Gastroesophageal sphincter (tissue), 3 donors: ENCODE results near the gene TMEM163.

Source experiments
- EP300 ChIP-seq: sonication (generic); formaldehyde crosslinking; IDR thresholded peaks from one replicate; pipeline ENCODE4 v1.6.1; 2017; ENCODE audit warnings: antibody characterized with exemption, mild to moderate bottlenecking
- POLR2A ChIP-seq, 2 donors: fragments of 450-650 bp; IDR thresholded peaks; one replicate each; pipeline ENCODE4 v1.6.1; 2017; ENCODE audit warnings: antibody characterized with exemption in 2 of 2, mild to moderate bottlenecking in 2 of 2, moderate library complexity in 1 of 2
- POLR2AphosphoS5 ChIP-seq: sonication (generic); formaldehyde crosslinking; IDR thresholded peaks from one replicate; pipeline ENCODE4 v1.6.1; 2017; ENCODE audit warnings: antibody characterized with exemption
- TF ChIP-seq, protein P1 (sequence below), 4 experiments: fragments of 200-600 bp in 2 of 4; fragments of 450-650 bp in 2 of 4; sonication (generic) in 1 of 4; IDR thresholded peaks; one replicate each; pipeline ENCODE4 v1.5.1; 2017 to 2019; ENCODE audit warnings: antibody characterized with exemption in 4 of 4, mild to moderate bottlenecking in 2 of 4, moderate library complexity in 2 of 4

- TF ChIP-seq, protein P1, sequence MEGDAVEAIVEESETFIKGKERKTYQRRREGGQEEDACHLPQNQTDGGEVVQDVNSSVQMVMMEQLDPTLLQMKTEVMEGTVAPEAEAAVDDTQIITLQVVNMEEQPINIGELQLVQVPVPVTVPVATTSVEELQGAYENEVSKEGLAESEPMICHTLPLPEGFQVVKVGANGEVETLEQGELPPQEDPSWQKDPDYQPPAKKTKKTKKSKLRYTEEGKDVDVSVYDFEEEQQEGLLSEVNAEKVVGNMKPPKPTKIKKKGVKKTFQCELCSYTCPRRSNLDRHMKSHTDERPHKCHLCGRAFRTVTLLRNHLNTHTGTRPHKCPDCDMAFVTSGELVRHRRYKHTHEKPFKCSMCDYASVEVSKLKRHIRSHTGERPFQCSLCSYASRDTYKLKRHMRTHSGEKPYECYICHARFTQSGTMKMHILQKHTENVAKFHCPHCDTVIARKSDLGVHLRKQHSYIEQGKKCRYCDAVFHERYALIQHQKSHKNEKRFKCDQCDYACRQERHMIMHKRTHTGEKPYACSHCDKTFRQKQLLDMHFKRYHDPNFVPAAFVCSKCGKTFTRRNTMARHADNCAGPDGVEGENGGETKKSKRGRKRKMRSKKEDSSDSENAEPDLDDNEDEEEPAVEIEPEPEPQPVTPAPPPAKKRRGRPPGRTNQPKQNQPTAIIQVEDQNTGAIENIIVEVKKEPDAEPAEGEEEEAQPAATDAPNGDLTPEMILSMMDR (IDR thresholded peaks at IDR 0.05), result no peak
- TF ChIP-seq POLR2A (IDR thresholded peaks at IDR 0.05) (no peak), EP300 (no peak), POLR2AphosphoS5 (no peak)
Observed at GRCh38 chr2:134602666-134603065, 116.1 kb downstream of the TMEM163 start.
